HepG2 (cell line): ENCODE measurements around the gene RMI2. TPM values are rescaled to one million over a fixed set of nuclear protein-coding genes. Genes with fewer than 3 reads are reported as not detected.

Experiments used
- CHD2 ChIP-seq: IDR thresholded peaks from 2 replicates; pipeline ENCODE4 v1.6.1; 2011; ENCODE audit warnings: low read depth, low read length, improper control_type of control experiment
- ELF4 ChIP-seq: sonication (generic); formaldehyde crosslinking; IDR thresholded peaks from 2 replicates; pipeline ENCODE4 v1.5.0; 2020; ENCODE audit warnings: missing genetic modification reagents, mild to moderate bottlenecking, moderate library complexity, borderline replicate concordance
- ERF ChIP-seq: IDR thresholded peaks from 2 replicates; pipeline ENCODE4 v1.6.1; 2018; ENCODE audit warnings: missing biosample characterization, missing genetic modification reagents
- FOXO1 ChIP-seq: sonication (generic); formaldehyde crosslinking; IDR thresholded peaks from 2 replicates; pipeline ENCODE4 v1.4.0; 2020; ENCODE audit warnings: missing genetic modification reagents
- HIVEP1 ChIP-seq: sonication (generic); formaldehyde crosslinking; IDR thresholded peaks from 2 replicates; pipeline ENCODE4 v1.4.0; 2020; ENCODE audit warnings: mild to moderate bottlenecking, missing genetic modification reagents
- JARID2 ChIP-seq: sonication (generic); formaldehyde crosslinking; IDR thresholded peaks from 2 replicates; pipeline ENCODE4 v1.8.1; 2023; ENCODE audit warnings: missing genetic modification reagents, inconsistent platforms; ENCODE audit not compliant: insufficient replicate concordance
- MED1 ChIP-seq: sonication (generic); formaldehyde crosslinking; IDR thresholded peaks from 2 replicates; pipeline ENCODE4 v1.4.0; 2020; ENCODE audit warnings: missing genetic modification reagents
- PBX3 ChIP-seq: sonication (generic); formaldehyde crosslinking; IDR thresholded peaks from 2 replicates; pipeline ENCODE4 v1.8.1; 2023; ENCODE audit warnings: missing genetic modification reagents, inconsistent platforms, borderline replicate concordance
- RFXANK ChIP-seq: IDR thresholded peaks from 2 replicates; pipeline ENCODE4 v1.6.1; 2016
- SALL1 ChIP-seq: sonication (generic); formaldehyde crosslinking; IDR thresholded peaks from 2 replicates; pipeline ENCODE4 v1.8.0; 2022; ENCODE audit warnings: mild to moderate bottlenecking, missing genetic modification reagents
- THYN1 ChIP-seq: sonication (generic); formaldehyde crosslinking; IDR thresholded peaks from 2 replicates; pipeline ENCODE4 v1.8.1; 2023; ENCODE audit warnings: low read depth, mild to moderate bottlenecking, moderate library complexity, missing genetic modification reagents, borderline replicate concordance
- YEATS2 ChIP-seq: sonication (generic); formaldehyde crosslinking; IDR thresholded peaks from 2 replicates; pipeline ENCODE4 v1.4.0; 2020; ENCODE audit warnings: missing genetic modification reagents, borderline replicate concordance
- ZFP36L1 ChIP-seq: sonication (generic); formaldehyde crosslinking; IDR thresholded peaks from 2 replicates; pipeline ENCODE4 v1.8.0; 2022; ENCODE audit warnings: mild to moderate bottlenecking, missing genetic modification reagents, moderate library complexity
- ZFP82 ChIP-seq: sonication (generic); formaldehyde crosslinking; IDR thresholded peaks from 2 replicates; pipeline ENCODE4 v1.5.1; 2020; ENCODE audit warnings: mild to moderate bottlenecking, missing genetic modification reagents, borderline replicate concordance
- ZNF30 ChIP-seq: sonication (generic); formaldehyde crosslinking; IDR thresholded peaks from 2 replicates; pipeline ENCODE4 v1.5.0; 2020; ENCODE audit warnings: mild to moderate bottlenecking, missing genetic modification reagents
- ZNF441 ChIP-seq: sonication (generic); formaldehyde crosslinking; IDR thresholded peaks from 2 replicates; pipeline ENCODE4 v1.7.0; 2021; ENCODE audit warnings: missing genetic modification reagents, borderline replicate concordance
- ZNF792 ChIP-seq: IDR thresholded peaks from 2 replicates; pipeline ENCODE4 v1.6.1; 2016
- ZNF891 ChIP-seq: sonication (generic); formaldehyde crosslinking; IDR thresholded peaks from 2 replicates; pipeline ENCODE4 v1.5.0; 2020; ENCODE audit warnings: mild to moderate bottlenecking, missing genetic modification reagents
- ZSCAN25 ChIP-seq: sonication (generic); formaldehyde crosslinking; IDR thresholded peaks from 2 replicates; pipeline ENCODE4 v1.8.0; 2022; ENCODE audit warnings: mild to moderate bottlenecking, missing genetic modification reagents
- polyA plus RNA-seq, 8 experiments: library from polyadenylated mRNA; depleted of rRNA in 3 of 8; stranded (reverse) in 7 of 8; unstranded in 1 of 8; fragments of >200 nt; fragmentation: Illumina TruSeq in 4 of 8; extraction: Trizol in 4 of 8; gene quantifications; 2 replicates each; pipeline versions ENCODE4 v1.2.1 to v1.2.3, GENCODE V29; 2011 to 2016; ENCODE audit warnings: low read depth in 4 of 8, missing spikeins in 1 of 8, mixed read lengths in 1 of 8; ENCODE audit not compliant: insufficient read depth in 1 of 8
- total RNA-seq, 5 experiments: library from RNA; depleted of rRNA; stranded (reverse); fragments of >200 nt; fragmentation: Illumina TruSeq; extraction: Trizol; gene quantifications; 2 replicates each; pipeline ENCODE4 v1.2.3, GENCODE V29; 2016; ENCODE audit warnings: low read depth in 1 of 5
- TF ChIP-seq, protein P1 (sequence below): sonication (generic); formaldehyde crosslinking; IDR thresholded peaks from 2 replicates; pipeline ENCODE4 v1.4.0; 2020; ENCODE audit warnings: mild to moderate bottlenecking, missing genetic modification reagents
- TF ChIP-seq, protein P2 (sequence below): sonication (generic); formaldehyde crosslinking; IDR thresholded peaks from 2 replicates; pipeline ENCODE4 v1.5.0; 2020; ENCODE audit warnings: missing genetic modification reagents, mild to moderate bottlenecking, borderline replicate concordance
- TF ChIP-seq, protein P3 (sequence below): sonication (generic); formaldehyde crosslinking; IDR thresholded peaks from 2 replicates; pipeline ENCODE4 v1.4.0; 2020; ENCODE audit warnings: missing genetic modification reagents, mild to moderate bottlenecking, borderline replicate concordance
- TF ChIP-seq, protein P4 (sequence below): sonication (generic); formaldehyde crosslinking; IDR thresholded peaks from 2 replicates; pipeline ENCODE4 v1.4.0; 2020; ENCODE audit warnings: missing genetic modification reagents

The RMI2 gene
- total and polyA plus RNA-seq, 2 of the 13 experiments (the other 11 are each of a cell fraction or from before 2014, with no cell fraction given) = 24.5 to 55.7 TPM

DNA sequence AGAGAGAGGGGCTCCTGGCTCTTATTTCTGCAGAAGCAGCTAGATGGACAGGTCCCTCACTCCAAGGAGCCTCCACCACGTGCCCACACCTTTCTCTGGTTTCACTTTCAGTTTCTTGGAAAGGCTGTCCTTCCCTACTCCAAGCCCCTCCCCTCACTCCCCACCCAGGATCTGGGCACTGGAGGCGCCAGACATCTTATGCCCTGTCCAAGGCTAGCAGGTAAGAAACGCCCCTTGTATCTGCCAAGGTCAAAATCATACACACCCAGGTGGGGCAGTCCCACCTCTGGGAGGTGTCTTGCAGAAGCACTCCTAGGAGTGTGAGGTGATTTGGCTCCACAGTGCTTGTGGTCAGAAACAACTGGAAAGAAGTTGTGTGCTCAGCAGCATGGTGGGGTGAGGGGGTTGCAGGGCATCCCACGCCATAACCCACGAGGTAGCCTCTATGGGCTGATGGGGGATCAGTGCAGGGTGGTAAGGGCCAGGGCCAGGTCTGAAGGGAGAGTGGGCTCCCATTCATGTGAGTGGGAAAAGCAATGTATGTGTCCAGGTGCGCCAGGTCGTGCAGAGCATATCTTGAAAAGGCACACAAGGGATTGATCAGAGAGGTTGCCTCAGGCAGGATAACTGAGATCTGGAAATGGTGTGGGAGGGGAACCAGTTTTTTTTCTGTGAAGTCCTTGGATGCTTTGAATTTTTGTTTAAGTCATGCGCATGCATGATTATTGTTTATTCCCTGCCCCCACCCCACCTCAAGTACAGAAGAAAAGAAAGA, 32.4 kb upstream of the RMI2 start (continued):
- peak; percentile 47; the same call in 1 of the 2 replicates for TF ChIP-seq FOXO1
- TF ChIP-seq, protein P1, sequence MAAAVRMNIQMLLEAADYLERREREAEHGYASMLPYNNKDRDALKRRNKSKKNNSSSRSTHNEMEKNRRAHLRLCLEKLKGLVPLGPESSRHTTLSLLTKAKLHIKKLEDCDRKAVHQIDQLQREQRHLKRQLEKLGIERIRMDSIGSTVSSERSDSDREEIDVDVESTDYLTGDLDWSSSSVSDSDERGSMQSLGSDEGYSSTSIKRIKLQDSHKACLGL = 0 out of 2 replicates have a peak, but pooled peaks have one; percentile 18
- no peak for TF ChIP-seq ELF4 (CRISPR knock-in tag)
- no peak for TF ChIP-seq ZFP82 (CRISPR knock-in tag)
- TF ChIP-seq, protein P2, sequence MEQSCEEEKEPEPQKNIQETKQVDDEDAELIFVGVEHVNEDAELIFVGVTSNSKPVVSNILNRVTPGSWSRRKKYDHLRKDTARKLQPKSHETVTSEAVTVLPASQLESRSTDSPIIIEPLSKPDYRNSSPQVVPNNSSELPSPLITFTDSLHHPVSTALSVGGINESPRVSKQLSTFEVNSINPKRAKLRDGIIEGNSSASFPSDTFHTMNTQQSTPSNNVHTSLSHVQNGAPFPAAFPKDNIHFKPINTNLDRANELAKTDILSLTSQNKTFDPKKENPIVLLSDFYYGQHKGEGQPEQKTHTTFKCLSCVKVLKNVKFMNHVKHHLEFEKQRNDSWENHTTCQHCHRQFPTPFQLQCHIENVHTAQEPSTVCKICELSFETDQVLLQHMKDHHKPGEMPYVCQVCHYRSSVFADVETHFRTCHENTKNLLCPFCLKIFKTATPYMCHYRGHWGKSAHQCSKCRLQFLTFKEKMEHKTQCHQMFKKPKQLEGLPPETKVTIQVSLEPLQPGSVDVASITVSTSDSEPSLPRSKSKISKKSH (CRISPR knock-in tag) = peak; percentile 67; the same call in 1 of the 2 replicates
- TF ChIP-seq ZNF891 = peak; percentile 56; the same call in 1 of the 2 replicates
- TF ChIP-seq, protein P3, sequence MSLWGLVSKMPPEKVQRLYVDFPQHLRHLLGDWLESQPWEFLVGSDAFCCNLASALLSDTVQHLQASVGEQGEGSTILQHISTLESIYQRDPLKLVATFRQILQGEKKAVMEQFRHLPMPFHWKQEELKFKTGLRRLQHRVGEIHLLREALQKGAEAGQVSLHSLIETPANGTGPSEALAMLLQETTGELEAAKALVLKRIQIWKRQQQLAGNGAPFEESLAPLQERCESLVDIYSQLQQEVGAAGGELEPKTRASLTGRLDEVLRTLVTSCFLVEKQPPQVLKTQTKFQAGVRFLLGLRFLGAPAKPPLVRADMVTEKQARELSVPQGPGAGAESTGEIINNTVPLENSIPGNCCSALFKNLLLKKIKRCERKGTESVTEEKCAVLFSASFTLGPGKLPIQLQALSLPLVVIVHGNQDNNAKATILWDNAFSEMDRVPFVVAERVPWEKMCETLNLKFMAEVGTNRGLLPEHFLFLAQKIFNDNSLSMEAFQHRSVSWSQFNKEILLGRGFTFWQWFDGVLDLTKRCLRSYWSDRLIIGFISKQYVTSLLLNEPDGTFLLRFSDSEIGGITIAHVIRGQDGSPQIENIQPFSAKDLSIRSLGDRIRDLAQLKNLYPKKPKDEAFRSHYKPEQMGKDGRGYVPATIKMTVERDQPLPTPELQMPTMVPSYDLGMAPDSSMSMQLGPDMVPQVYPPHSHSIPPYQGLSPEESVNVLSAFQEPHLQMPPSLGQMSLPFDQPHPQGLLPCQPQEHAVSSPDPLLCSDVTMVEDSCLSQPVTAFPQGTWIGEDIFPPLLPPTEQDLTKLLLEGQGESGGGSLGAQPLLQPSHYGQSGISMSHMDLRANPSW = no peak
- TF ChIP-seq ZNF441 (CRISPR knock-in tag) = 0 out of 2 replicates have a peak, but pooled peaks have one; percentile 10
- no peak for TF ChIP-seq ZSCAN25 (CRISPR knock-in tag)
- TF ChIP-seq ERF (CRISPR knock-in tag) = peak; percentile 63; the same call in 1 of the 2 replicates
- no peak for TF ChIP-seq JARID2
- 0 out of 2 replicates have a peak, but pooled peaks have one; percentile 42 for TF ChIP-seq MED1 (CRISPR knock-in tag)
- 0 out of 2 replicates have a peak, but pooled peaks have one; percentile 53 for TF ChIP-seq ZNF30 (CRISPR knock-in tag)
- 0 out of 2 replicates have a peak, but pooled peaks have one; percentile 25 for TF ChIP-seq ZNF792
- no peak for TF ChIP-seq THYN1 (CRISPR knock-in tag)
- no peak for TF ChIP-seq HIVEP1 (CRISPR knock-in tag)
- peak; percentile 74 for TF ChIP-seq SALL1 (CRISPR knock-in tag)
- TF ChIP-seq YEATS2 (CRISPR knock-in tag) = peak; percentile 53; the same call in 1 of the 2 replicates
- TF ChIP-seq, protein P4, sequence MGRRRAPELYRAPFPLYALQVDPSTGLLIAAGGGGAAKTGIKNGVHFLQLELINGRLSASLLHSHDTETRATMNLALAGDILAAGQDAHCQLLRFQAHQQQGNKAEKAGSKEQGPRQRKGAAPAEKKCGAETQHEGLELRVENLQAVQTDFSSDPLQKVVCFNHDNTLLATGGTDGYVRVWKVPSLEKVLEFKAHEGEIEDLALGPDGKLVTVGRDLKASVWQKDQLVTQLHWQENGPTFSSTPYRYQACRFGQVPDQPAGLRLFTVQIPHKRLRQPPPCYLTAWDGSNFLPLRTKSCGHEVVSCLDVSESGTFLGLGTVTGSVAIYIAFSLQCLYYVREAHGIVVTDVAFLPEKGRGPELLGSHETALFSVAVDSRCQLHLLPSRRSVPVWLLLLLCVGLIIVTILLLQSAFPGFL (CRISPR knock-in tag) = no peak
- no peak for TF ChIP-seq PBX3 (CRISPR knock-in tag)
- no peak for TF ChIP-seq CHD2
- TF ChIP-seq ZFP36L1 (CRISPR knock-in tag) = peak; percentile 10; the same call in 1 of the 2 replicates
- TF ChIP-seq RFXANK (CRISPR knock-in tag) = no peak
